ENCODE results near the gene MCF2L2. TPM values are rescaled to one million over a fixed set of nuclear protein-coding genes. Genes with fewer than 3 reads are reported as not detected.
A peak's percentile ranks its signal among the peaks of the same experiment; 100 is the strongest.

The MCF2L2 gene
- total RNA-seq, 1 experiment from 2014 or later, result 12.2 TPM

DNA sequence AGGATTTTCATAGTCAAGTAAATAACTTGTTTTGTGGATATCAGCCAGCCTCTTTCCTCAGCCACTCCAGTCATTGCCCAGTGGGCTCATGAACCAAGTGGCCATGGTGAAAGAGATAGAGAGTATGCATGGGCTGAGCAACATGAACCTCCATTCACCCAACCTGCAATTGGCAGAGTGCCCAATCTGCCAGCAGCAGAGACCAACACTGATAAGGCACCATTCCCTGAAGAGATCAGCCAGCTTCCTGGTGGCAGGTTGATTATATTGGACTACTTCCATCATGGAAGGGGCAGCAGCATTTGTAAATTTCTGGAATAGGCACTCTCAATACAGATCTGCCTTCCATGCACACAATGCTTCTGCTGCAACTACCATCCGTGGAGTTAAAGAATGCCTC lies 10.3 kb upstream of the MCF2L2 start:
- Histone ChIP-seq H3K27ac (ENCODE audit: low read length) (no peak overlapping the region), H3K4me1 (ENCODE audit: low read length) (peaks cover 19% of the 10 kb centered on the region), H3K9me3 (ENCODE audit: low read length) (peaks cover 15% of the 10 kb centered on the region), H3K9ac (ENCODE audit: low read length) (no peak overlapping the region), H3K27me3 (ENCODE audit: low read length) (no peaks in the 10 kb centered on the region; the same call in 1 of the 2 replicates), H3K4me3 (ENCODE audit: low read length) (no peak overlapping the region), H2AFZ (ENCODE audit: low read length) (no peak overlapping the region), H3K36me3 (ENCODE audit: insufficient read depth, low read length) (no peaks in the 10 kb centered on the region; the same call in 1 of the 2 replicates), H3K9me2 (replicated peaks; ENCODE audit: insufficient read depth, low read length) (no peaks in the 10 kb centered on the region), H4K20me1 (ENCODE audit: insufficient read depth, low read depth, low read length) (no peaks in the 10 kb centered on the region), H3K4me2 (ENCODE audit: low read depth, low read length, poor library complexity, severe bottlenecking) (no peak overlapping the region), H3K79me2 (ENCODE audit: low read length) (no peaks in the 10 kb centered on the region)
- DNase-seq, result no peak

DNA sequence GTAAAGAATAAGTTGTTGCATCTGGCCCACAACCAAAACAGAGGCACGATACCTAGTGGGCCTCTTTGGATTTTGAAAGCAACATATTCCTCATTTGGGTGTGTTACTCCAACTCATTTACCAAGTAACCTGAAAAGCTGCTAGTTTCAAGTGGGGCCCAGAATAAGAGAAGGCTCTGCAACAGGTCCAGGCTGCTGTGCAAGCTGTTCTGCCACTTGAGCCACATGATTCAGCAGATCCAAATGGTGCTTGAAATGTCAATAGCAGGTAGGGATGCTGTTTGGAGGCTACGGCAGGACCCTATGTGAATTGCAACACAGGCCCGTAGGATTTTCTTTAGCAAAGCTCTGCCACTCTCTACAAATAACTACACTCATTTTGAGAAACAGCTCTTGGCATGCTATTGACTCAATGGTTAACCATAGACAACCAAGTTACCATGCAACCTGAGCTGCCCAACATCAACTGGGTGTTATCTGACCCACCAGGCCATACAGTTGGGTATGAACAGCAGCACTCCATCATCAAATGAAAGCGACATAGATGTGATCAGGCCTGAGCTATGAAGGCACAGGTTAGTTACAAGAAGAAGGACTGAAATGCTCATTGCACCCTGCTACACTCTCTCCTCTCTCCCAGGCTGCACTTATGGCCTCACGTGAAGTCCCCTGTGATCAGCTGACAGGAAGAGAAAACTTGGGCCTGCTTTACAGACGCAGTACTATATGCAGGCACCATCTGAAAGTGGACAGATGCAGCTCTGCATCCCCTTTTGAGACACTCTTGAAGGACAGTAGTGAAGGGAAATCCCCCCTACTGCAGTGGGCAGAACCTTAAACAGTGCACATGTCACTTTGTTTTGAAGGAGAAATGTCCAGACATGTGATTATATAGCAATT lies 9.5 kb upstream of the MCF2L2 start:
- no peaks in the 10 kb centered on the region for H4K20me1 ChIP-seq (ENCODE audit: insufficient read depth, low read depth, low read length)
- no peaks in the 10 kb centered on the region for H3K9me2 ChIP-seq (replicated peaks; ENCODE audit: insufficient read depth, low read length)
- DNase-seq, result no peak
- no peak overlapping the region for H3K9ac ChIP-seq (ENCODE audit: low read length)
- no peaks in the 10 kb centered on the region for H3K36me3 ChIP-seq (ENCODE audit: insufficient read depth, low read length)
- H3K27me3 ChIP-seq (ENCODE audit: low read length), result no peaks in the 10 kb centered on the region
- H2AFZ ChIP-seq (ENCODE audit: low read length), result no peak overlapping the region
- H3K79me2 ChIP-seq (ENCODE audit: low read length), result no peaks in the 10 kb centered on the region
- H3K4me1 ChIP-seq (ENCODE audit: low read length), result peaks cover 19% of the 10 kb centered on the region
- H3K9me3 ChIP-seq (ENCODE audit: low read length), result peaks cover 6% of the 10 kb centered on the region; the same call in 1 of the 2 replicates
- H3K4me2 ChIP-seq (ENCODE audit: low read depth, low read length, poor library complexity, severe bottlenecking), result no peak overlapping the region
- H3K4me3 ChIP-seq (ENCODE audit: low read length), result no peak overlapping the region
- no peak overlapping the region for H3K27ac ChIP-seq (ENCODE audit: low read length)

DNA sequence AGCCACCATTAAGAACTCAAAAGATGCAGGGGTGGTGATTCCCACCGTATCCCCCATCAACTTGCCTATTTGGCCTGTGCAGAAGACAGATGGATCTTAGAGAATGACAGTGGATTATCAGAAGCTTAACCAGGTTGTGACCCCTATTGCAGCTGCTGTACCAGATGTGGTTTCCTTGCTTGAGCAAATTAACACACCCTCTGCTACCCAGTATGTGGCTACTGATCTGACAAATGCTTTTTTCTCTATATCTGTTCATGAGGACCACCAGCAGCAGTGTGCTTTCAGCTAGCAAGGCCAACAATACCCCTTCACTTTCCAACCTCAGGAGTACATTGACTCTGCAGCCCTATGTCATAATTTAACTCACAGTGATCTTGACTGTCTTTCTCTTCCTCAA lies 8.6 kb upstream of the MCF2L2 start:
- Histone ChIP-seq H2AFZ (ENCODE audit: low read length) (no peak overlapping the region), H3K9me2 (replicated peaks; ENCODE audit: insufficient read depth, low read length) (no peaks in the 10 kb centered on the region), H4K20me1 (ENCODE audit: insufficient read depth, low read depth, low read length) (no peaks in the 10 kb centered on the region), H3K36me3 (ENCODE audit: insufficient read depth, low read length) (no peaks in the 10 kb centered on the region), H3K9ac (ENCODE audit: low read length) (no peak overlapping the region), H3K4me2 (ENCODE audit: low read depth, low read length, poor library complexity, severe bottlenecking) (no peak overlapping the region), H3K4me1 (ENCODE audit: low read length) (peaks cover 19% of the 10 kb centered on the region), H3K27ac (ENCODE audit: low read length) (no peak overlapping the region), H3K79me2 (ENCODE audit: low read length) (no peaks in the 10 kb centered on the region), H3K27me3 (ENCODE audit: low read length) (no peaks in the 10 kb centered on the region), H3K9me3 (ENCODE audit: low read length) (no peaks in the 10 kb centered on the region), H3K4me3 (ENCODE audit: low read length) (no peak overlapping the region)
- DNase-seq, result no peak

DNA sequence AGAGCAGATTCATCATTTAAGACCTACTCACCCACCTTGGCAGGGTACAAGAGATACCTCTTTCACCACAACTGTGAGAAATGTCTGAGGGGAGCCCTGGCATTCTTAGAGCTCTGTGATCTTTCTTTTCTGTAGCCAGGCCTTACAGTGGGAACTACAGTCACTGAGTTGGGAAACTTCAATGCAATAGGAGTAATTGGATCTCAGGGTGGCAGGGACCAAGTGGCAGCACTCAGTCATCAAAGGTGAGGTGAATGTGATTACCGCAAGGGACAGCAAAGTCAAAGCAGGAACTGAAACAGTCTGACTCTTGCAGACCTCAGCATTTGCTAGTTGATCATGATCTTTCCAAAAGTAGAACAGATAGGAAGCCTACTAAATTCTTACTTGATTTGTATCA lies 7.2 kb upstream of the MCF2L2 start:
- Histone ChIP-seq H3K27me3 (ENCODE audit: low read length) (no peaks in the 10 kb centered on the region), H3K4me3 (ENCODE audit: low read length) (no peak overlapping the region), H3K9me3 (ENCODE audit: low read length) (no peaks in the 10 kb centered on the region), H3K27ac (ENCODE audit: low read length) (no peak overlapping the region), H3K9me2 (replicated peaks; ENCODE audit: insufficient read depth, low read length) (no peaks in the 10 kb centered on the region), H4K20me1 (ENCODE audit: insufficient read depth, low read depth, low read length) (no peaks in the 10 kb centered on the region), H3K9ac (ENCODE audit: low read length) (no peak overlapping the region), H3K36me3 (ENCODE audit: insufficient read depth, low read length) (no peaks in the 10 kb centered on the region), H3K4me1 (ENCODE audit: low read length) (peaks cover 19% of the 10 kb centered on the region), H2AFZ (ENCODE audit: low read length) (no peak overlapping the region; the same call in 1 of the 2 replicates), H3K79me2 (ENCODE audit: low read length) (no peaks in the 10 kb centered on the region), H3K4me2 (ENCODE audit: low read depth, low read length, poor library complexity, severe bottlenecking) (no peak overlapping the region)
- peak; percentile 80 for DNase-seq

DNA sequence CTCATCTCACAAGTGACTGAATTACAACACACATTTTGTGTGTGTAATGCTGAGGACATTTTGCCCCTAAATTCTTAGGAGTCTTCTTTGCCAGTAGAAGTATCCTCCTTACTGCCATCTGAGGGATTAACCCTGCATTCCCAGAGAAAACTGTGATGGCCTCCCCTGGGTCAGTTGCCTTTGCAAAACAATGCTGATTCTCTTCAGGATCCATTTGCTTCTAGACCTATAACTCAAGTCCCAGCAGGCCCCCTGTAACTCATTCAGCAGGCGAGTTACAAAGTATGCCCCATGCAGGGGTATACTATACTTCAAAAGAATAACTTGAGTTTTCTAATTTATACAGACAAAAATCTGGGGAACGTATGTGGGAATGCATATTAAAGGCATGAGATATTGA lies 6.6 kb upstream of the MCF2L2 start:
- Histone ChIP-seq H3K36me3 (ENCODE audit: insufficient read depth, low read length) (no peaks in the 10 kb centered on the region), H3K9ac (ENCODE audit: low read length) (no peak overlapping the region), H3K79me2 (ENCODE audit: low read length) (no peaks in the 10 kb centered on the region), H3K4me1 (ENCODE audit: low read length) (peaks cover 19% of the 10 kb centered on the region), H2AFZ (ENCODE audit: low read length) (no peak overlapping the region), H3K4me2 (ENCODE audit: low read depth, low read length, poor library complexity, severe bottlenecking) (no peak overlapping the region), H3K27ac (ENCODE audit: low read length) (no peak overlapping the region), H3K9me3 (ENCODE audit: low read length) (no peaks in the 10 kb centered on the region), H3K27me3 (ENCODE audit: low read length) (no peaks in the 10 kb centered on the region), H4K20me1 (ENCODE audit: insufficient read depth, low read depth, low read length) (no peaks in the 10 kb centered on the region), H3K4me3 (ENCODE audit: low read length) (no peak overlapping the region), H3K9me2 (replicated peaks; ENCODE audit: insufficient read depth, low read length) (no peaks in the 10 kb centered on the region)
- DNase-seq, result no peak

DNA sequence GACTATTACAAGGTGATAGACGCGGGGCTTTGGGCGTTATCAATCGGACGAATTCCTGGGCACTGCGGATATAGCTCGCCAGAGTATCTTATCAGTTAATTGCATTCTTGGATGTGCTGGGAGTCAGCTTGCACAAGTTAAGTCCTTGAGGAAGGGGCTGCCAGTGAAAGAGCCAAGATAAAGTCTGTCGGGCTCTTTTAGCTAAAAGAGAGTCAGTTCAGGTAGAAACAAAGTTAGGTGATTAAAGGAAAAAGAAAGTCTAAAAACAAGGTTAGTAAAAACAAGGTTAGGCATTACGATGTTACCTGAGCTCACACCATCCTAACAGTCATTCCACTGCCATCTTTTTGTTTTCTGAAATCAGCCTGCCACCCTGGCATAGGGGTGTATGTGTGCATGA lies 6.1 kb upstream of the MCF2L2 start:
- Histone ChIP-seq H3K9me2 (replicated peaks; ENCODE audit: insufficient read depth, low read length) (no peaks in the 10 kb centered on the region), H3K9me3 (ENCODE audit: low read length) (no peaks in the 10 kb centered on the region), H3K4me1 (ENCODE audit: low read length) (peaks cover 19% of the 10 kb centered on the region), H2AFZ (ENCODE audit: low read length) (no peak overlapping the region), H3K79me2 (ENCODE audit: low read length) (no peaks in the 10 kb centered on the region), H3K27ac (ENCODE audit: low read length) (no peak overlapping the region), H3K9ac (ENCODE audit: low read length) (no peak overlapping the region), H3K4me2 (ENCODE audit: low read depth, low read length, poor library complexity, severe bottlenecking) (no peak overlapping the region), H3K4me3 (ENCODE audit: low read length) (no peak overlapping the region), H3K36me3 (ENCODE audit: insufficient read depth, low read length) (no peaks in the 10 kb centered on the region), H3K27me3 (ENCODE audit: low read length) (no peaks in the 10 kb centered on the region), H4K20me1 (ENCODE audit: insufficient read depth, low read depth, low read length) (no peaks in the 10 kb centered on the region)
- no peak for DNase-seq

DNA sequence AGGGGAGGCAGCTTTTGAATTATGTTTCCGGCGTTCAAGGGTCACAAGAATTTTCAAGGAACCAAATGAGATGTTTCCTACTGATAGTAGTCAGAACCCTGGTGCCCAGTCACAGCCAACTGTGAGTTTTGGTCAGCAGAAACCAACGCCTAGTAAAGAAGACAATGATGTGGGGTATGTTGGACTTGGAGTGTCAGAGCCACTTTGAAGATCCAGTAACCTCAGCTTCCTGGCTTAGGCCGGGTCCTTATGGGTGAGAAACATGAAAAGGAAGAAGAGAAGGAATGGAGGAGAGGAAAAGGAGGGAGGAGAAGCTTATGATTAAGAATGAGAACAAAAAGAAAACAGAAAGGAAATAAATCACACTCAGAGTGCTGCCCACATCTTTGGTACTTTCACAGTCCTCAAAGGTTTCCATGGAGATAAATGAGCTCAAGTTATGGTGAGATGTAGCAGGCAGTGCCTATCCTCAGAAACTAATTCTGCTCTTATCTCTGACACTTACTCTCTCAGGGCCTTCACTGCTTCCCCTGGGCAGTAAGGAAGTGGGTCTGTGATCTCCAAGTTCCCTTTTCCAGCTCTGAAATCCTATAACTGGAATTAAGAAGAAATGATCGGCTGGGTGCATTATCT lies 2.0 kb upstream of the MCF2L2 start:
- Histone ChIP-seq H3K9me2 (replicated peaks; ENCODE audit: insufficient read depth, low read length) (no peaks in the 10 kb centered on the region), H3K79me2 (ENCODE audit: low read length) (no peaks in the 10 kb centered on the region), H3K9me3 (ENCODE audit: low read length) (no peaks in the 10 kb centered on the region), H2AFZ (ENCODE audit: low read length) (no peak overlapping the region), H4K20me1 (ENCODE audit: insufficient read depth, low read depth, low read length) (peaks cover 17% of the 10 kb centered on the region), H3K27ac (ENCODE audit: low read length) (no peak overlapping the region), H3K36me3 (ENCODE audit: insufficient read depth, low read length) (no peaks in the 10 kb centered on the region), H3K9ac (ENCODE audit: low read length) (no peak overlapping the region), H3K27me3 (ENCODE audit: low read length) (no peaks in the 10 kb centered on the region), H3K4me2 (ENCODE audit: low read depth, low read length, poor library complexity, severe bottlenecking) (no peak overlapping the region), H3K4me3 (ENCODE audit: low read length) (no peak overlapping the region), H3K4me1 (ENCODE audit: low read length) (peaks cover 24% of the 10 kb centered on the region)
- no peak for DNase-seq

DNA sequence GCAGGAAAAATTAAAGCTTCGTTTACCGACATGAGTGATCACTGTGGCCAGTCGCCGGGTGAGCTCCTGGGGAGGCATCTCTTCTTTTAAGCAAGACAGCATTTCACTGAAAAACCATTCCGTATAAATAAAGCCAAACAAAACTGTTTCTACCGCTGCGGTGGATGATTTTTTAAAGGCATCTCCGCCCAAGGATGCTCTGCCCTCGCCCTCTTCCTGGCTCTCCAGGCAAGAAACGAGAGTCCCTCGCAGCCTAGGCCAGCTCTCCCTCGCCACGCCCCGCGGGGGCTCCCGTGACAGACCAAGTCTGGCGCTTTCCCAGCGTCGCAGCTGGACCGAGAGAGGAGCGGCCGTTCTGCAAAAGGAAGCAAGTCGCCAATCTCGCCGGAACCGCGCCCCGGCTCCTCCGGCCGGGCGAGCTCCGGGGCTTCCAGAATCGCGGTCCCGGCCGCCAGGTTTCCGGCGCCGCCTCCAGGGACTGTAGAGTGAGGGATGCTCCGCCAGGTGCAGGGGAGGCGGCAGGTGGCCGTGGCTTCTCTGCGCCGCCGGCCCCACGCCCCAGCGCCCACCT lies 458 bp downstream of the MCF2L2 start:
- peak; percentile 83 for DNase-seq
- peak overlapping the region; percentile 95 for H2AFZ ChIP-seq (ENCODE audit: low read length)
- no peak overlapping the region for H3K27ac ChIP-seq (ENCODE audit: low read length)
- H3K9me3 ChIP-seq (ENCODE audit: low read length), result no peaks in the 10 kb centered on the region
- no peaks in the 10 kb centered on the region for H3K79me2 ChIP-seq (ENCODE audit: low read length)
- peak overlapping the region; percentile 86 for H3K9ac ChIP-seq (ENCODE audit: low read length)
- peak overlapping the region; percentile 97 for H3K4me2 ChIP-seq (ENCODE audit: low read depth, low read length, poor library complexity, severe bottlenecking)
- peaks cover 18% of the 10 kb centered on the region for H3K4me1 ChIP-seq (ENCODE audit: low read length)
- H3K36me3 ChIP-seq (ENCODE audit: insufficient read depth, low read length), result no peaks in the 10 kb centered on the region
- no peaks in the 10 kb centered on the region for H3K27me3 ChIP-seq (ENCODE audit: low read length)
- H3K9me2 ChIP-seq (replicated peaks; ENCODE audit: insufficient read depth, low read length), result no peaks in the 10 kb centered on the region
- peaks cover 27% of the 10 kb centered on the region for H4K20me1 ChIP-seq (ENCODE audit: insufficient read depth, low read depth, low read length)
- H3K4me3 ChIP-seq (ENCODE audit: low read length), result peak overlapping the region; percentile 90
